SU-DHL-6 (cell line): Measurements from ENCODE around the gene SCAF1.

Experiments used
- H2AFZ ChIP-seq: fragments of 200-600 bp; sonication (generic); 2 replicates; pipeline ENCODE4 v1.6.1; 2014; ENCODE audit warnings: low read depth, mild to moderate bottlenecking, moderate library complexity, mixed read lengths, antibody characterized with exemption, low read length; ENCODE audit not compliant: severe bottlenecking
- H3F3A ChIP-seq: fragments of 200-600 bp; shearing (Covaris generic); 2 replicates; pipeline ENCODE4 v1.6.0; 2016; ENCODE audit warnings: antibody characterized with exemption, mild to moderate bottlenecking; ENCODE audit not compliant: insufficient read depth
- H3K27ac ChIP-seq: fragments of 200-600 bp; sonication (generic); 2 replicates; pipeline ENCODE4 v1.5.1; 2016; ENCODE audit warnings: low read depth, mild to moderate bottlenecking, low read length, moderate library complexity, mixed read lengths
- H3K27me3 ChIP-seq: fragments of 200-600 bp; sonication (generic), shearing (Covaris generic); 2 replicates; pipeline ENCODE4 v1.6.0; 2014; ENCODE audit warnings: mild to moderate bottlenecking, low read length
- H3K36me3 ChIP-seq: fragments of 200-600 bp; sonication (generic); 2 replicates; pipeline ENCODE4 v1.6.1; 2014; ENCODE audit warnings: mild to moderate bottlenecking, low read length, mixed read lengths
- H3K4me2 ChIP-seq: fragments of 300-600, 200-600 bp; shearing (Covaris generic), sonication (generic); 2 replicates; pipeline ENCODE4 v1.6.0; 2014; ENCODE audit warnings: low read length, low read depth, mild to moderate bottlenecking; ENCODE audit not compliant: poor library complexity, severe bottlenecking
- H3K4me3 ChIP-seq: fragments of 200-600 bp; sonication (generic); 2 replicates; pipeline ENCODE4 v1.5.1; 2014; ENCODE audit warnings: antibody characterized with exemption, low read length, mild to moderate bottlenecking, mixed read lengths; ENCODE audit not compliant: insufficient read depth, poor library complexity, severe bottlenecking
- H3K79me2 ChIP-seq: fragments of 200-600 bp; sonication (generic); 2 replicates; pipeline ENCODE4 v1.6.1; 2014; ENCODE audit warnings: mild to moderate bottlenecking, low read length, moderate library complexity; ENCODE audit not compliant: insufficient read depth
- H3K9ac ChIP-seq: fragments of 200-600 bp; sonication (generic); 2 replicates; pipeline ENCODE4 v1.7.0; 2014; ENCODE audit warnings: mild to moderate bottlenecking, low read length
- H3K9me2 ChIP-seq: fragments of 200-600 bp; sonication (generic); replicated peaks from 2 replicates; pipeline ENCODE4 v1.6.1; 2014; ENCODE audit warnings: low read length; ENCODE audit not compliant: insufficient read depth
- H3K9me3 ChIP-seq: fragments of 200-600 bp; sonication (generic); 2 replicates; pipeline ENCODE4 v1.6.1; 2014; ENCODE audit warnings: low read length, mixed read lengths; ENCODE audit not compliant: insufficient read depth
- H4K20me1 ChIP-seq: fragments of 200-600 bp; sonication (generic); 2 replicates; pipeline ENCODE4 v1.6.1; 2014; ENCODE audit warnings: low read depth, mild to moderate bottlenecking, antibody characterized with exemption, low read length, moderate library complexity, mixed read lengths
- CTCF ChIP-seq: fragments of 200-600 bp; sonication (generic); IDR thresholded peaks from one replicate; pipeline ENCODE4 v1.5.1; 2017; ENCODE audit warnings: antibody characterized with exemption, mild to moderate bottlenecking, low read length, moderate library complexity; ENCODE audit not compliant: insufficient read depth, poor library complexity, severe bottlenecking
- EZH2phosphoT487 ChIP-seq: fragments of 200-600 bp; sonication (generic), shearing (Covaris generic); conservative IDR thresholded peaks from 2 replicates; pipeline ENCODE4 v1.6.1; 2018; ENCODE audit warnings: mild to moderate bottlenecking, antibody characterized with exemption, low read length, moderate library complexity, mixed read lengths

The SCAF1 gene

GRCh38 chr19:49687150-49687549 is 45.1 kb downstream of the SCAF1 start:
- H3K9me3 ChIP-seq, result no peaks in the 10 kb centered on the region
- H3K9me2 ChIP-seq, result no peaks in the 10 kb centered on the region
- no peak overlapping the region for H3K4me3 ChIP-seq
- H3K4me2 ChIP-seq, result no peak overlapping the region
- H3K79me2 ChIP-seq, result 0 out of 2 replicates have a peak, but pooled peaks cover 3% of the 10 kb centered on the region
- H4K20me1 ChIP-seq, result peaks cover 5% of the 10 kb centered on the region; the same call in 1 of the 2 replicates
- H3F3A ChIP-seq, result peaks cover 17% of the 10 kb centered on the region; the same call in 1 of the 2 replicates
- H3K27ac ChIP-seq, result no peak overlapping the region
- peaks cover 8% of the 10 kb centered on the region; the same call in 1 of the 2 replicates for H3K36me3 ChIP-seq
- no peak overlapping the region for H3K9ac ChIP-seq
- H3K27me3 ChIP-seq, result no peaks in the 10 kb centered on the region
- TF ChIP-seq EZH2phosphoT487 (no peak), CTCF (no peak)
- H2AFZ ChIP-seq, result no peak overlapping the region

- Histone ChIP-seq H3K36me3 (peaks cover 3% of the 10 kb centered on the region; the same call in 1 of the 2 replicates), H3K9ac (no peak overlapping the region), H3K27ac (no peak overlapping the region), H3K9me3 (no peaks in the 10 kb centered on the region), H3K4me3 (no peak overlapping the region), H3K9me2 (no peaks in the 10 kb centered on the region), H3F3A (peaks cover 17% of the 10 kb centered on the region; the same call in 1 of the 2 replicates), H3K27me3 (no peaks in the 10 kb centered on the region), H3K4me2 (no peak overlapping the region), H3K79me2 (no peaks in the 10 kb centered on the region), H2AFZ (no peak overlapping the region), H4K20me1 (peaks cover 5% of the 10 kb centered on the region; the same call in 1 of the 2 replicates)
- no peak for TF ChIP-seq CTCF
- no peak for TF ChIP-seq EZH2phosphoT487
These were observed 45.7 kb downstream of the SCAF1 start for GRCh38 chr19:49687566-49688316.

GRCh38 chr19:49688531-49689132 is 46.6 kb downstream of the SCAF1 start:
- no peak overlapping the region for H3K4me2 ChIP-seq
- TF ChIP-seq EZH2phosphoT487 (no peak), CTCF (no peak)
- peaks cover 5% of the 10 kb centered on the region; the same call in 1 of the 2 replicates for H4K20me1 ChIP-seq
- H3F3A ChIP-seq, result peaks cover 17% of the 10 kb centered on the region; the same call in 1 of the 2 replicates
- H2AFZ ChIP-seq, result no peak overlapping the region
- H3K27me3 ChIP-seq, result no peaks in the 10 kb centered on the region
- H3K9me2 ChIP-seq, result no peaks in the 10 kb centered on the region
- no peak overlapping the region for H3K9ac ChIP-seq
- H3K4me3 ChIP-seq, result no peak overlapping the region
- no peaks in the 10 kb centered on the region for H3K9me3 ChIP-seq
- peaks cover 3% of the 10 kb centered on the region; the same call in 1 of the 2 replicates for H3K36me3 ChIP-seq
- H3K27ac ChIP-seq, result no peak overlapping the region
- no peaks in the 10 kb centered on the region for H3K79me2 ChIP-seq
